Suprapubic skin (tissue), 3 donors: ENCODE data around the gene TDP2.

Experiments
- CTCF ChIP-seq, 2 donors: fragments of 200-600 bp in 1 of 2; fragments of 450-650 bp in 1 of 2; sonication (generic) in 1 of 2; IDR thresholded peaks; one replicate each; pipeline ENCODE4 v1.5.1; 2016 to 2019; ENCODE audit warnings: antibody characterized with exemption in 2 of 2, mild to moderate bottlenecking in 1 of 2, moderate library complexity in 1 of 2
- POLR2AphosphoS5 ChIP-seq, 3 donors: sonication (generic); formaldehyde crosslinking; IDR thresholded peaks; one replicate each; pipeline ENCODE4 v1.6.1; 2017; ENCODE audit warnings: antibody characterized with exemption in 3 of 3

- TF ChIP-seq CTCF (IDR thresholded peaks at IDR 0.05) (no peak), POLR2AphosphoS5 (IDR thresholded peaks at IDR 0.05) (no peak)
Observed at GRCh38 chr6:24614648-24615047, 52.1 kb downstream of the TDP2 start.
